ENCODE measurements around the gene C17orf78.
"Not testable (repeated sequence)": the region's sequence is repeated elsewhere in the genome, so short reads cannot be mapped to it uniquely, and the experiment has no call there.

The C17orf78 gene

DNA sequence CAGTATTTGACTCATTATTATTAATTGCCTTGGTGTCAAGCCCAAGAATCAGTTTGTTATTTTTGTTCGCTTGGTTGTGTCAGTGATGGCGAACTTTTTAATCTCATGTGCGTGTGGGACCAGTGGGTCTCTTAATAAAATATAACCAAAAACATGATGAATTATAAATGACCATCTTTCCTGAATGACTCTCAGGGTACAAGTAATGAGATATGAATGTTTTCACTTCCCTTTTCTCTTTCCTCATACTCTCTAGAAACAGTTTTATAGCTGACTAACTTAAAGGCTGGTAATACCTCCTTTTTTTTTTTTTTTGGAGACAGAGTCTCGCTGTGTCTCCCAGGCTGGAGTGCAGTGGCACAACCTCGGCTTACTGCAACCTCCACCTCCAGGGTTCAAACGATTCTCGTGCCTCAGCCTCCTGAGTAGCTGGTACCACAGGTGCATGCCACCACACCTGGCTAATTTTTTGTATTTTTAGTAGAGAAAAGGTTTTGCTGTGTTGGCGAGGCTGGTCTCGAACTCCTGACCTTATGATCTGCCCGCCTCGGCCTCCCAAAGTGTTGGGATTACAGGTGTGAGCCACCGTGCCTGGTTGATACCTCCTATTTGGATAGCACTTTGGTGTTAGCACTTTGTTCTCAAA, 65.7 kb downstream of the C17orf78 start:
- DNase-seq = not testable (repeated sequence)
